ENCODE measurements around the gene KRTAP10-12.

The KRTAP10-12 gene

DNA sequence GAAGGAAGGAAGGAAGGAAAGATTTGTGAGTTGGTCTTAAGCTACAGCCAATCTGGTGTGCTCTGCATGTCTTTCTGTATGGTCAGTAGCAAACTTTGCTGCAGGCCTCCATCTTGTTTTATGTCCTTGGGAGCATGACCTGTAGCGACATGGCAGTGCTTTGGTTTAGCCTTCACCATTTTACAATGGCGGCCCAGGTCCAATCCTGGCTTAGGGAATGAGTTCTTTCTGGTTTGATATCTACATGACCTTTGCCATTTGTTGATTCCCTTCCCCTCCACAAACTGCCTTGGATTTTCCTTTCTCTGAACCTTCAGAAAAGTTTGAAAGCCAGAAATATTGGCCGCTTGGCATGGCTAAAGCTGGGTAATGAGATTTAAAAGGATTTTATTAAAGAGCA lies 44.9 kb downstream of the KRTAP10-12 start:
- no peak for DNase-seq (ENCODE audit: extremely low read depth, insufficient read length)
- H3K4me3 ChIP-seq (replicated peaks; ENCODE audit: low read depth, low read length) = no peak overlapping the region
- H3K27me3 ChIP-seq (replicated peaks; ENCODE audit: control insufficient read depth, insufficient read depth, low read length) = no peaks in the 10 kb centered on the region; the same call in 1 of the 2 replicates
- no peaks in the 10 kb centered on the region for H3K36me3 ChIP-seq (ENCODE audit: control insufficient read depth, insufficient read depth, low read length)
- TF ChIP-seq, protein P1, sequence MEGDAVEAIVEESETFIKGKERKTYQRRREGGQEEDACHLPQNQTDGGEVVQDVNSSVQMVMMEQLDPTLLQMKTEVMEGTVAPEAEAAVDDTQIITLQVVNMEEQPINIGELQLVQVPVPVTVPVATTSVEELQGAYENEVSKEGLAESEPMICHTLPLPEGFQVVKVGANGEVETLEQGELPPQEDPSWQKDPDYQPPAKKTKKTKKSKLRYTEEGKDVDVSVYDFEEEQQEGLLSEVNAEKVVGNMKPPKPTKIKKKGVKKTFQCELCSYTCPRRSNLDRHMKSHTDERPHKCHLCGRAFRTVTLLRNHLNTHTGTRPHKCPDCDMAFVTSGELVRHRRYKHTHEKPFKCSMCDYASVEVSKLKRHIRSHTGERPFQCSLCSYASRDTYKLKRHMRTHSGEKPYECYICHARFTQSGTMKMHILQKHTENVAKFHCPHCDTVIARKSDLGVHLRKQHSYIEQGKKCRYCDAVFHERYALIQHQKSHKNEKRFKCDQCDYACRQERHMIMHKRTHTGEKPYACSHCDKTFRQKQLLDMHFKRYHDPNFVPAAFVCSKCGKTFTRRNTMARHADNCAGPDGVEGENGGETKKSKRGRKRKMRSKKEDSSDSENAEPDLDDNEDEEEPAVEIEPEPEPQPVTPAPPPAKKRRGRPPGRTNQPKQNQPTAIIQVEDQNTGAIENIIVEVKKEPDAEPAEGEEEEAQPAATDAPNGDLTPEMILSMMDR (IDR thresholded peaks at IDR 0.05; ENCODE audit: insufficient read depth, low read length, poor library complexity, severe bottlenecking) = no peak

DNA sequence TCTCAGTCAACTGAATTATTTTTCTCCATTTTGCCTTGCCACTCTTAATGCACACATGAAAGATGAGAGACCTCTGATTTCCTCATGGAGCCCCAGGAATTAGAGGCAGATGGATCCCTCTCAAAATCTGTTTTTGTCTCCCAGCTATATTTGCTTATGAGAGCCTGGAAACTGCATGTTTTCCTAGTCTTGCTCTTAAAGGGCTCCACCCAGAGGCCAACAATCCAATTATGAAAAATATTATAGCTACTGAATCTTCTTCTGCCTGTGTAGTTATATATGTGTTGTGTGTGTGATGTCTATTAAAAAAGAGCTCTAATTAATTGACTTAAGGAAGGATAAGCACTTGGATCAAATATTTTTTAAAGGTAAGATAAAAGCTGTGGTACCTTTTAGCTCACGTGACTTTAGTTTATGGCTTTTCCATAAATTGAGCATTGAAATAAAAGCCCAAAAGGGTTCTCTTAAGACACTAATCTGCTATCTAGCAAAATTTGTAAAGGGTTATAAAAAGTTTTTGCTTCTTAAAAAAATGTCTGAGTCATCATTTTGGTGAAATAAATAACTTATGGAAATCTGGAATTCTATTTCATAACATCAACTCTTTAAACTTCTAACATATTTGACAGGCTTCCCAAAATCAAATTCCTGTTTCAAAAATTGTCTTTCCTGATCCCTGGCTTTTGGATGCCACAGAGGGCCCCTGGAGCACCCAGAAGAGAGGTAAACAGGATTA lies 45.6 kb downstream of the KRTAP10-12 start:
- TF ChIP-seq, protein P1 (IDR thresholded peaks at IDR 0.05; ENCODE audit: insufficient read depth, low read length, poor library complexity, severe bottlenecking) = no peak
- Histone ChIP-seq H3K27me3 (replicated peaks; ENCODE audit: control insufficient read depth, insufficient read depth, low read length) (no peaks in the 10 kb centered on the region; the same call in 1 of the 2 replicates), H3K4me3 (replicated peaks; ENCODE audit: low read depth, low read length) (no peak overlapping the region), H3K36me3 (ENCODE audit: control insufficient read depth, insufficient read depth, low read length) (no peaks in the 10 kb centered on the region)
- DNase-seq (ENCODE audit: extremely low read depth, insufficient read length) = no peak

Data from GM06990 (cell line).